Aorta (tissue), 5 donors: ENCODE results near the gene AZU1. TPM values are rescaled to one million over a fixed set of nuclear protein-coding genes. Genes with fewer than 3 reads are reported as not detected.

Experiments used
- ATAC-seq: fragments of 200-7000 bp; cut with Tn5 transposase; one replicate; pipeline ENCODE4 v1.9.1; 2022; ENCODE audit warnings: moderate library complexity; ENCODE audit not compliant: low FRiP score
- DNase-seq, 2 donors: peaks; one replicate each; pipeline ENCODE4 v3.0.0-alpha.2; 2020
- H3K27ac ChIP-seq, 2 donors: one replicate each; pipeline ENCODE4 v1.5.1; 2013; ENCODE audit warnings: low read length in 2 of 2, mild to moderate bottlenecking in 2 of 2, moderate library complexity in 2 of 2, control low read depth in 1 of 2, inconsistent platforms in 1 of 2, low read depth in 1 of 2
- H3K27me3 ChIP-seq, 2 donors: one replicate each; pipeline ENCODE4 v1.6.1; 2013; ENCODE audit warnings: control low read depth in 1 of 2, low read length in 1 of 2, mild to moderate bottlenecking in 1 of 2, moderate library complexity in 1 of 2; ENCODE audit not compliant: insufficient read depth in 2 of 2, control insufficient read depth in 1 of 2
- H3K36me3 ChIP-seq, 2 donors: one replicate each; pipeline ENCODE4 v1.6.1; 2013; ENCODE audit warnings: control low read depth in 1 of 2, low read length in 1 of 2, mild to moderate bottlenecking in 1 of 2; ENCODE audit not compliant: insufficient read depth in 2 of 2, control insufficient read depth in 1 of 2
- H3K4me1 ChIP-seq, 2 donors: one replicate each; pipeline ENCODE4 v1.6.1; 2013; ENCODE audit warnings: low read length in 2 of 2, control low read depth in 1 of 2, mild to moderate bottlenecking in 1 of 2, moderate library complexity in 1 of 2; ENCODE audit not compliant: insufficient read depth in 2 of 2, control insufficient read depth in 1 of 2
- H3K4me3 ChIP-seq, 2 donors: one replicate each; pipeline ENCODE4 v1.5.1; 2013; ENCODE audit warnings: low read length in 2 of 2, control low read depth in 1 of 2, mild to moderate bottlenecking in 1 of 2
- H3K9me3 ChIP-seq: one replicate; pipeline ENCODE4 v1.6.1; 2013; ENCODE audit warnings: mild to moderate bottlenecking, low read length; ENCODE audit not compliant: control insufficient read depth
- WGBS, 2 donors: extraction: QIAGEN DNeasy Blood & Tissue Kit; methylation state at CpG; one replicate each; pipeline ENCODE4 v1.1.7; 2013; 5-methylcytosine and 5-hydroxymethylcytosine counted together
- intact Hi-C, 2 donors: fragments of 100-400 bp; cut with DNase I; formaldehyde crosslinking; loops; one replicate each; pipeline versions ENCODE4 v1.14.2 to v1.15.0; 2022
- polyA plus RNA-seq, 2 donors: library from polyadenylated mRNA; stranded (reverse); fragments of 200-250 nt; gene quantifications; one replicate each; pipeline ENCODE4 v1.2.3, GENCODE V29; 2013
- total RNA-seq, 2 donors: library from RNA; stranded (reverse); fragmentation: NEBNext Ultra II Directional; extraction: Animal tissue kit (Norgen Biotek cat#: 25700); gene quantifications; one replicate each; pipeline ENCODE4 v1.2.1, GENCODE V29; 2021
- donor health status: healthy with polysubstance abuse.
- donor health status: Bipolar disorder and iron deficiency.
- donor health status: DM: no; HTN: no; CAD: no.
- donor health status: DM: no; HTN: no; CAD: no.
- donor health status: DM: yes; HTN: yes; CAD: no.

AZU1 gene
- total and polyA plus RNA-seq, 4 donors, result 0.49 to 0.72 TPM; not detected in 2

DNA sequence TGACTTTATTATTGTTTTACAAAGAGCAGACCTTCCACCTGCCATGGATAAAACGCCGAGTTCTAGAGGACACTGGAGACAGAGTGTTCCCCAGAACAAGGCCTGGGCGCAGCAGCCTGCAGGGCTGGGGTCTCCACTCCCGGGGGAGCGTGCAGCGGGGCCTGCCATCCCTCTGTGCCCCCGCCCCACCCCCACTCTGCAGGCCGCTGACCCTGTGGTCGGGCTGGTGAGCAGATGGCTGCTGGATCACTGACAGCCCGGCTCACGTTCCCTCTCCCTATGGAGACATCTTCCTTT lies 39.0 kb upstream of the AZU1 start:
- H3K36me3 ChIP-seq, result no peaks in the 10 kb centered on the region
- WGBS, 2 donors, result 82 to 84% methylated on average over 11 of the region's 11 CpGs
- DNase-seq, result no peak
- H3K4me3 ChIP-seq, result no peak overlapping the region
- no peaks in the 10 kb centered on the region for H3K27me3 ChIP-seq
- H3K9me3 ChIP-seq, result no peaks in the 10 kb centered on the region
- H3K4me1 ChIP-seq, result no peaks in the 10 kb centered on the region
- no peak overlapping the region for H3K27ac ChIP-seq
- ATAC-seq, result peak; percentile 6
- intact Hi-C loops, result no loop called here

DNA sequence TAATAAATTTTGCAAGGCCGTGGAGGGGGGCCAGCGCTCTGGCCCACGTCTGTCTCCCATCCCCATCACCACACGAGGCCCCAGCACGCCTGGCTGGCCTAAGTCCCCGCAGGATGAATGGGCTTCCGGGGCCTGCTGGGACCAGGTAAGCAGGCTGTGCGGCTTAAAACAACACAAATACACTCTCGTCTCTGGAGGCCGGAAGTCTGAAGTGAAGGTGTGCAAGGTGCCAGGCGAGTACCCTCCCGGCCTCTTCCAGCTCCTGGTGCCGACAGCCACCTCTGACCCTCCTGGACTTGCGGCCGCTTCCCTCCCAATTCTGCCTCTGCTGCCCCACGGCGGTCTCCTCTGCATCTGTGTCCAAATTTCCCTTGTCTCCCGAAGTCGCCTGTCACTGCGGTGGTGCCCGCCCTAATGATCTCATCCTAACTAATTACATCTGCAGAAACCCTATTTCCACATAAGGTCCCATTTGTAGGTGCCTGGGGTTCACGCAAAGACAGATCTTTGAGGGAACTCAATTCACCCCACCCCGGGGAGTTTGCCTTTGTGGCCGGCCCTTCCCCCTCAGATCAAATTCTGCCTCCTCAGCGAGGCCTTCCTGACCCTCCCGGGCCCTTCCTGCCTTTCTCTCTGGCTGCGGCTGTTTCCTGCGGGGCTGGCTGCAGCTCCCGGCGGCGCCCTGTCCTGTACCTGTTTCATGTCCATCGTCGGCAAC lies 38.5 kb upstream of the AZU1 start:
- Histone ChIP-seq H3K36me3 (no peaks in the 10 kb centered on the region), H3K4me3 (no peak overlapping the region), H3K27me3 (no peaks in the 10 kb centered on the region), H3K4me1 (no peaks in the 10 kb centered on the region), H3K27ac (no peak overlapping the region), H3K9me3 (no peaks in the 10 kb centered on the region)
- DNase-seq (peak in 1 of 2 donors; percentile 59), ATAC-seq (peak; percentile 39)
- intact Hi-C loops, result no loop called here
- 78 to 79% methylated on average over 33 of the region's 33 CpGs for WGBS, 2 donors

DNA sequence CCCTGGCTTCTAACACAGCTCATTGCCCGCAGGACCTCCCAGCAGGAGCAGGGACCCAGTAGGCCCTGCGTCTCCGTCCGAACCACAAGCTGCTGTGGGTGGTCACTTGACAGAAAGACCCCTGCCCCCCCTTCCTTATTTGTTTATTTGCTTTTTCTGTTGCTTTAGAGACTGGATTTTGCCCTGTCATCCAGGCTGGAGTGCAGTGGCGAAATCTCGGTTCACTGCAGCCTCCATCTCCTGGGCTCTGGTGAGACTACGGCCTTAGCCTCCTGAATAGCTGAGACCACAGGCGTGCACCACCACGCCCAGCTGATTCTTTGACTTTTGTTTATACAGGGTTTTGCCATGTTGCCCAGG lies 38.0 kb upstream of the AZU1 start:
- no peak for DNase-seq
- intact Hi-C loops, result no loop called here
- 96% methylated on average over 9 of the region's 9 CpGs for WGBS, 2 donors
- H3K36me3 ChIP-seq, result no peaks in the 10 kb centered on the region
- H3K4me3 ChIP-seq, result no peak overlapping the region
- H3K9me3 ChIP-seq, result no peaks in the 10 kb centered on the region
- no peak for ATAC-seq
- no peak overlapping the region for H3K27ac ChIP-seq
- no peaks in the 10 kb centered on the region for H3K27me3 ChIP-seq
- H3K4me1 ChIP-seq, result no peaks in the 10 kb centered on the region

DNA sequence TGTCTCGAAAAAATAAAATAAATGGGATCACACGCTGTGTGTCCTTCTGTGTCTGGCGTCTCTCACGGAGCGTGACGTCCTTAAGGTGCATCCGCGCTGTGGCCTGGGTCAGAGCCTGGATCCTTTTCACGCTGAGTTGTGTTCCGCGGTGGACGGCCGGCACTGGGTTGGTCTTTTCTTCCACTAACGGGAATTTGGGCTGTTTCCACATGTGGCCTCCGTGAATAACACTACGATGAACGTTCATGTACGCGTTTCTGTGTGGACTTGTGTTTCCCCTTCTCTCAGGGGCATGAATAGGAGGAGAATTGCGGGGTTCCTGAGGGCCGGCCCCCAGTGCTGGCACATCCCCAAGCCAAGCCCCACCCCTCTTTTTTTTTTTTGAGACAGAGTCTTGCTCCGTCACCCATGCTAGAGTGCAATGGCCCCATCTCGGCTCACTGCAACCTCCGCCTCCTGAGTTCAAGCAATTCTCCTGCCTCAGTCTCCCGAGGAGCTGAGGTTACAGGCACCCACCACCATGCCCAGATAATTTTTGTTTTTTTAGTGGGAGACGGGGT lies 36.5 kb upstream of the AZU1 start:
- Histone ChIP-seq H3K27ac (no peak overlapping the region), H3K4me1 (no peaks in the 10 kb centered on the region), H3K4me3 (no peak overlapping the region), H3K9me3 (no peaks in the 10 kb centered on the region), H3K36me3 (no peaks in the 10 kb centered on the region), H3K27me3 (no peaks in the 10 kb centered on the region)
- ATAC-seq (no peak), DNase-seq (no peak)
- intact Hi-C loops, result no loop called here
- WGBS, 2 donors, result 88 to 89% methylated on average over 26 of the region's 26 CpGs

DNA sequence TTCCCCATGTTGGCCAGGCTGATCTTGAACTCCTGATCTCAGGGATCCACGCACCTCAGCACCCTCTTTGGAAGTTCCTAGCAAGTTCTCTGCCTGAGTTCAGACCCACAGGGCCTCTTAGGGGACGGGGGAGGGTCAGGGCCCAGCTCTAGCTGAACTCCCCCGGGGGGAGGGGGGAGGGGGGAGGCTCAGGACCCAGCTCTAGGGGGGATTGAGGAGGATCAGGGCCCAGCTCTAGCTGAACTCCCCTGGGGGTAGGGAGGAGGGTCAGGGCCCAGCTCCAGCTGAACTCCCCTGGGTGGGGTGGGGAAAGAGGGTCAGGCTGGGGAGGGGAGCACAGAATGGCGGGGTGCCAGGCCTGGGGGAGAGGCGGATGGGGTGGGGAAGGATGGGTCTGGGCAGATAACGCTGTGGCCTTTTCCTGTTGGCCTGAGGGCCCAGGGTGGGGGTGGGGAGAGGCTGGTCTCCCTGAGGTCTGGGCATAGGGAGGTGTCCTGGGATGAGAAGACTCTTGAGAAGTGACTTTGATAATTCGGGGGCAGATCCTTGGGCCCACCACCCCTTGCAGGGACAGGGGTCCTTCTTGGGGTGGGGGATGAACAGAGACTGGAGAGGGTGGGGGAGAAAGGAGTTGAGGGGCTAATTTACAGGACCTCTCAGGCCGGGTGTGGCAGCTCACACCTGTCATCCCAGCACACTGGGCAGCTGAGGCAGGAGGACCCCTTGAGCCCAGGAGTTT lies 35.9 kb upstream of the AZU1 start:
- Histone ChIP-seq H3K4me3 (no peak overlapping the region), H3K4me1 (no peaks in the 10 kb centered on the region), H3K27ac (no peak overlapping the region), H3K9me3 (no peaks in the 10 kb centered on the region), H3K36me3 (no peaks in the 10 kb centered on the region), H3K27me3 (no peaks in the 10 kb centered on the region)
- no peak for DNase-seq
- intact Hi-C loops, result no loop called here
- no peak for ATAC-seq
- 69 to 75% methylated on average over 8 of the region's 8 CpGs for WGBS, 2 donors

DNA sequence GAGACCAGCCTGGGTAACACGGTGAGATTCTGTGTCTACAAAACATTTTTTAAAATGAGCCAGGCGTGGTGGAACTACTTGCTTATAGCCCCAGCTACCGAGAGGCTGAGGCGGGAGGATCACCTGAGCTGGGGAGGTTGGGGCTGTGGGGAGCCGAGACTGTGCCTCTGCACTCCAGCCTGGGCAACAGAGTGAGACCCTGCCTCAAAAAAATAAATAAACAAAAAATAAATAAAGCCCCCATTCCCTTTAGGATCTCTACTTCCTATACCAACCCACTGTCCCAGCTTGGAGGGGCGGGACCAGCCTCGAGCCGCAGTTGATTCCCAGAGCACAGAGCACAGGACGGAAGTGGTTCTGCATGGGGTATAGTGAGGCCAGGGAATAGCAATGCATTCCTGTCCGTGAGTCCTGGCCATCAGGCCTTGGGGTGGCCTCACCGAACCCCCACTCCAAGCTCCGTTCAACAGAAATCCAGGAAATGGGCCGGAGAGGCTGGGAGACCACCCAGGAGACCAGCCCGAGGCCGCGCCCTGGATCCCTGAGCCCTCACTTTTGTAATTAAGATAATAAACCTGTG lies 35.2 kb upstream of the AZU1 start:
- Histone ChIP-seq H3K27ac (no peak overlapping the region), H3K27me3 (no peaks in the 10 kb centered on the region), H3K4me1 (no peaks in the 10 kb centered on the region), H3K36me3 (no peaks in the 10 kb centered on the region), H3K9me3 (no peaks in the 10 kb centered on the region), H3K4me3 (no peak overlapping the region)
- 79 to 81% methylated on average over 16 of the region's 16 CpGs for WGBS, 2 donors
- intact Hi-C loops, result no loop called here
- no peak for DNase-seq
- ATAC-seq, result no peak

DNA sequence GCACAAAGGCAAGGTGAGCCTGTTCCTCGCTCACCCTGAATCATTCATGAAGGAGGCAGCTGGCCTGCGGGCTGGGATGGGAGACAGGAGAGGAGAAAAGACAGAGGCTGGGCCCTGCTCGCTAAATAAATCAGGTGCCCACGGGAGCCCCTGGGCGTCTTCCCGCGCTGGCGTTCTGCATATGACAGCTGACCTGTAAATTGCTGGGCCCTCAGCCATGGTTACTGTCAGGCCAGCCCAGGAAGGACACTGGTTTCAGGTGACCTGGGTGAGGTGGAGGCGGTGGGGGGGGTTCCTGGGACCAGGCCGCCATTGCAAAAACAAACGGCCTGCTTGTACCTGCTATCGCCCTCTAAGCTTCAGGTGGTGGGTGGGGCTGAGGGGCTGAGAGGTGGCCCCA lies 33.8 kb upstream of the AZU1 start:
- Histone ChIP-seq H3K4me1 (no peaks in the 10 kb centered on the region), H3K27ac (no peak overlapping the region), H3K27me3 (no peaks in the 10 kb centered on the region), H3K36me3 (no peaks in the 10 kb centered on the region), H3K4me3 (no peak overlapping the region), H3K9me3 (no peaks in the 10 kb centered on the region)
- ATAC-seq (no peak), DNase-seq (no peak)
- intact Hi-C loops, result no loop called here
- 96% methylated on average over 12 of the region's 12 CpGs for WGBS, 2 donors

DNA sequence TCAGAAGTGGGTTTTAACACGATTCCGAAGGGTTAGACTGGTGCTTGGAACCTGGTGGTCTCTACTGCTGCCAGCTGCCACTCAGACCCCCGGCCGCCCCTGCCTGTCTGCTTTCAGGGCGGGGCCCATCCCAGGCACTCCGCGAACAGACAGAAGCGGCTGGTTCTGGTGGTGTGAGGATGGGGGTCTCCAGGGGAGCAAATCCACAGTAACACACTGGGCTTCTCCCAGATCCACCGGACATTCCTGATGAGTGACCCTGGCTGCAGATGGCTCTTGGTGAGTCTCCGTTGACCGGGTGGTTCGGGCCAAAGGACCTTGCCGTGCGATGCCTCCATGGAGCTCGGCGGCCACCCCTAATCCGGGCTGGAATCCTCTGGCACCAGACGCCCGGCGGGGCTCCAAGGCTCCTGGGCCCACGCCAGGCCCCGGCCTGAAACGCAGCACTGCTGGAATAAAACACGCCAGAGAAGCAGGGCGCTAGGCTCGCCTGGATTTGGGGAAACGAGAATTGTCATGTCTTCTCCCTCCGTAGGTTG lies 32.5 kb upstream of the AZU1 start:
- Histone ChIP-seq H3K27me3 (no peaks in the 10 kb centered on the region), H3K9me3 (no peaks in the 10 kb centered on the region), H3K4me3 (no peak overlapping the region), H3K36me3 (no peaks in the 10 kb centered on the region), H3K4me1 (peaks cover 0 to under 1% of the 10 kb centered on the region in 2 donors), H3K27ac (no peak overlapping the region)
- no peak for ATAC-seq
- DNase-seq, result peak in 1 of 2 donors; percentile 69
- WGBS, 2 donors, result 41 to 53% methylated on average over 28 of the region's 28 CpGs
- intact Hi-C loops, result loop anchor here in 1 of 2 donors (5.0 kb wide), 2 partner anchors 118 to 133 kb away; partner anchors contain the start of genes FSTL3 and RNF126
